ENCODE results near the gene LIMS1.
"Not testable (repeated sequence)": the region's sequence is repeated elsewhere in the genome, so short reads cannot be mapped to it uniquely, and the experiment has no call there.

DNA sequence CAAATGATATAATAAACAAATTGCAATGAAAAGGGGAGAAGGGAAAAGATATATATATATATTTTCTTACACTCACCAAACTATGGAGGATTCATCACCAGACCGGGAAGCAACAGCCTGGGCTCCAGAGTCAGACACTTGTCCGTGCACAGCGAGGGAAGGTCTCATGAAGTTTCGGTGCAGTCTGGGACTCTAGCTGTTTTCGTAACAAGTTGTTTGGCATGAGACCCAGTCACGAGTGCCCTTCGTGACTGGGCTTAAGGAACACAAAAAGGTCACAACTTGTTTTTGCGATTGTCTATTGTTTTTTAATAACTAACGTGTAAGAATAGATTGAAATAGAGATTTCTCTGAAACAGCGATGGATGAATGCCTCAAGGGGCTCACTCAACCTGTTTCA is 66.9 kb downstream of the LIMS1 start:
- TF ChIP-seq CTCF (IDR thresholded peaks at IDR 0.05; ENCODE audit: insufficient read depth, low read length, poor library complexity, severe bottlenecking); EZH2phosphoT487 (conservative IDR thresholded peaks at IDR 0.05; ENCODE audit: low read length): not testable (repeated sequence)

Data from SU-DHL-6 (cell line).